Measurements from ENCODE around the gene C4orf51. TPM values are rescaled to one million over a fixed set of nuclear protein-coding genes. Genes with fewer than 3 reads are reported as not detected.
"Not testable (repeated sequence)": the region's sequence is repeated elsewhere in the genome, so short reads cannot be mapped to it uniquely, and the experiment has no call there.

C4orf51 gene
- total and polyA plus RNA-seq, 2 donors (not counting 1 experiment from before 2014, with no cell fraction given) = not detected

DNA sequence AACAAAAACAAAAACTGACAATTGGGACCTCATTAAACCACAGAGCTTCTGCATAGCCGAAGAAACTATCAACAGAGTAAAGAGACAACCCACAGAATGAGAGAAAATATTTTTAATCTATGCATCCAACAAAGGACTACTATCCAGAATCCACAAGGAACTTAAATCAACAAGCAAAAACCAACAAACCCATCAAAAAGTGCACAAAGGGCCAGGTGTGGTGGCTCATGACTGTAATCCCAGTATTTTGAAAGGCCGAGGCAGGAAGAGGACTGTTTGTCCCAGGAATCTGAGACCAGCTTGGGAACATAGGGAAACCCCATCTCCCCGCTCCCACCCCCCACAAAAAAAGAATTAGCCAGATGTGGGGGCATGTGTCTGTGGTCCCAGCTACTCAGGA is 10.7 kb downstream of the C4orf51 start:
- Mint-ChIP-seq H3K9me3 (ENCODE audit: insufficient read depth) (peaks cover 11% of the 10 kb centered on the region), H3K4me3 (no peak overlapping the region), H3K27ac (no peak overlapping the region), H3K27me3 (peaks cover 7% of the 10 kb centered on the region), H3K4me1 (no peaks in the 10 kb centered on the region)
- H3K27me3 ChIP-seq (replicated peaks in 1 of 4; ENCODE audit: control extremely low read depth in 1 of 4, control insufficient read depth in 3 of 4, insufficient read depth in 4 of 4, low read length in 3 of 4) = no peaks in the 10 kb centered on the region
- ATAC-seq (ENCODE audit: low read depth) = no peak
- H3K36me3 ChIP-seq (replicated peaks in 1 of 2; ENCODE audit: control extremely low read depth in 1 of 2, control insufficient read depth in 1 of 2, extremely low read depth in 1 of 2, insufficient read depth in 2 of 2, low read length in 1 of 2) = no peaks in the 10 kb centered on the region
- H2AFZ ChIP-seq (ENCODE audit: insufficient read depth, low read depth, low read length, poor library complexity, severe bottlenecking) = no peak overlapping the region
- CTCF ChIA-PET = no interaction called here
- TF ChIP-seq EZH2 (IDR thresholded peaks at IDR 0.05; ENCODE audit: borderline replicate concordance, insufficient read depth, low read depth, low read length, poor library complexity, severe bottlenecking) = no peak
- TF ChIP-seq, protein P1, sequence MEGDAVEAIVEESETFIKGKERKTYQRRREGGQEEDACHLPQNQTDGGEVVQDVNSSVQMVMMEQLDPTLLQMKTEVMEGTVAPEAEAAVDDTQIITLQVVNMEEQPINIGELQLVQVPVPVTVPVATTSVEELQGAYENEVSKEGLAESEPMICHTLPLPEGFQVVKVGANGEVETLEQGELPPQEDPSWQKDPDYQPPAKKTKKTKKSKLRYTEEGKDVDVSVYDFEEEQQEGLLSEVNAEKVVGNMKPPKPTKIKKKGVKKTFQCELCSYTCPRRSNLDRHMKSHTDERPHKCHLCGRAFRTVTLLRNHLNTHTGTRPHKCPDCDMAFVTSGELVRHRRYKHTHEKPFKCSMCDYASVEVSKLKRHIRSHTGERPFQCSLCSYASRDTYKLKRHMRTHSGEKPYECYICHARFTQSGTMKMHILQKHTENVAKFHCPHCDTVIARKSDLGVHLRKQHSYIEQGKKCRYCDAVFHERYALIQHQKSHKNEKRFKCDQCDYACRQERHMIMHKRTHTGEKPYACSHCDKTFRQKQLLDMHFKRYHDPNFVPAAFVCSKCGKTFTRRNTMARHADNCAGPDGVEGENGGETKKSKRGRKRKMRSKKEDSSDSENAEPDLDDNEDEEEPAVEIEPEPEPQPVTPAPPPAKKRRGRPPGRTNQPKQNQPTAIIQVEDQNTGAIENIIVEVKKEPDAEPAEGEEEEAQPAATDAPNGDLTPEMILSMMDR (IDR thresholded peaks at IDR 0.05) = no peak
- no peaks in the 10 kb centered on the region for H3K4me1 ChIP-seq (ENCODE audit: control insufficient read depth in 2 of 2, insufficient read depth in 2 of 2, low read length in 2 of 2)
- H4K20me1 ChIP-seq (ENCODE audit: control insufficient read depth, insufficient read depth, low read length, poor library complexity, severe bottlenecking) = no peaks in the 10 kb centered on the region
- H3K4me2 ChIP-seq (replicated peaks; ENCODE audit: low read depth, low read length, poor library complexity, severe bottlenecking) = no peak overlapping the region
- H3K9ac ChIP-seq (ENCODE audit: low read length) = no peak overlapping the region
- no CpG with 5 or more reads among the region's 3 CpGs for WGBS (ENCODE audit: insufficient coverage)
- no peak overlapping the region for H3K27ac ChIP-seq (ENCODE audit: low read length in 2 of 2)
- H3K9me3 ChIP-seq (ENCODE audit: control extremely low read depth in 1 of 3, control insufficient read depth in 2 of 3, insufficient read depth in 1 of 3, low read length in 2 of 3) = no peaks in the 10 kb centered on the region
- POLR2A ChIA-PET = no interaction called here
- H3K4me3 ChIP-seq (ENCODE audit: control extremely low read depth in 1 of 5, extremely low read depth in 1 of 5, insufficient read depth in 1 of 5, low read depth in 2 of 5, low read length in 4 of 5) = no peak overlapping the region
- no peaks in the 10 kb centered on the region for H3K79me2 ChIP-seq (ENCODE audit: control insufficient read depth, insufficient read depth, low read length)
- no peak for DNase-seq
- intact Hi-C loops (cut with micrococcal nuclease) = no loop called here

- H3K9me3 ChIP-seq (ENCODE audit: control extremely low read depth in 1 of 3, control insufficient read depth in 2 of 3, insufficient read depth in 1 of 3, low read length in 2 of 3); H3K36me3 ChIP-seq (replicated peaks in 1 of 2; ENCODE audit: control extremely low read depth in 1 of 2, control insufficient read depth in 1 of 2, extremely low read depth in 1 of 2, insufficient read depth in 2 of 2, low read length in 1 of 2); intact Hi-C loops (cut with micrococcal nuclease); H3K4me3 Mint-ChIP-seq; H4K20me1 ChIP-seq (ENCODE audit: control insufficient read depth, insufficient read depth, low read length, poor library complexity, severe bottlenecking); ATAC-seq (ENCODE audit: low read depth); H3K4me3 ChIP-seq (ENCODE audit: control extremely low read depth in 1 of 5, extremely low read depth in 1 of 5, insufficient read depth in 1 of 5, low read depth in 2 of 5, low read length in 4 of 5); H3K4me1 ChIP-seq (ENCODE audit: control insufficient read depth in 2 of 2, insufficient read depth in 2 of 2, low read length in 2 of 2); H3K79me2 ChIP-seq (ENCODE audit: control insufficient read depth, insufficient read depth, low read length); H3K4me1 Mint-ChIP-seq; H3K9ac ChIP-seq (ENCODE audit: low read length); POLR2A ChIA-PET; H3K4me2 ChIP-seq (replicated peaks; ENCODE audit: low read depth, low read length, poor library complexity, severe bottlenecking); H3K27me3 ChIP-seq (replicated peaks in 1 of 4; ENCODE audit: control extremely low read depth in 1 of 4, control insufficient read depth in 3 of 4, insufficient read depth in 4 of 4, low read length in 3 of 4); H3K27me3 Mint-ChIP-seq; DNase-seq; CTCF ChIA-PET; H3K27ac ChIP-seq (ENCODE audit: low read length in 2 of 2); H3K27ac Mint-ChIP-seq; H2AFZ ChIP-seq (ENCODE audit: insufficient read depth, low read depth, low read length, poor library complexity, severe bottlenecking): not testable (repeated sequence)
- WGBS (ENCODE audit: insufficient coverage) = no CpG with 5 or more reads among the region's 2 CpGs
- peaks cover 11% of the 10 kb centered on the region for H3K9me3 Mint-ChIP-seq (ENCODE audit: insufficient read depth)
These were observed 11.5 kb downstream of the C4orf51 start for GRCh38 chr4:145691416-145691815.

All from B cell (primary cell).